Activated CD4-positive, CD25-positive, alpha-beta regulatory T cell (primary cell): ENCODE results near the gene C1orf21.

Source experiments
- DNase-seq, 4 experiments: peaks; one replicate each; lab custom pipeline; 2025; lab: John Stamatoyannopoulos, UW

C1orf21 gene

GRCh38 chr1:184449916-184450315, 63.1 kb downstream of the C1orf21 start:
- DNase-seq = no peak

GRCh38 chr1:184455786-184456185, 69.0 kb downstream of the C1orf21 start:
- no peak for DNase-seq

GRCh38 chr1:184456189-184456588, 69.4 kb downstream of the C1orf21 start:
- no peak for DNase-seq

GRCh38 chr1:184457500-184457899, 70.7 kb downstream of the C1orf21 start:
- DNase-seq = no peak

- DNase-seq = no peak
These were observed 74.5 kb downstream of the C1orf21 start for GRCh38 chr1:184461321-184461720.

GRCh38 chr1:184462155-184462554, 75.3 kb downstream of the C1orf21 start:
- no peak for DNase-seq

- no peak for DNase-seq
These were observed 76.2 kb downstream of the C1orf21 start for GRCh38 chr1:184462990-184463389.

- DNase-seq = no peak
These were observed 76.9 kb downstream of the C1orf21 start for GRCh38 chr1:184463680-184464079.

- no peak for DNase-seq
These were observed 77.9 kb downstream of the C1orf21 start for GRCh38 chr1:184464757-184465156.

GRCh38 chr1:184465489-184466146, 78.8 kb downstream of the C1orf21 start:
- DNase-seq = no peak

GRCh38 chr1:184467295-184467694, 80.5 kb downstream of the C1orf21 start:
- no peak for DNase-seq

- no peak for DNase-seq
These were observed 82.6 kb downstream of the C1orf21 start for GRCh38 chr1:184469396-184469795.

- DNase-seq = no peak
These were observed 84.9 kb downstream of the C1orf21 start for GRCh38 chr1:184471686-184472085.

GRCh38 chr1:184472136-184472535, 85.3 kb downstream of the C1orf21 start:
- no peak for DNase-seq

- DNase-seq = no peak
These were observed 86.5 kb downstream of the C1orf21 start for GRCh38 chr1:184473176-184473966.

GRCh38 chr1:184476187-184476586, 89.4 kb downstream of the C1orf21 start:
- DNase-seq = no peak

- no peak for DNase-seq
These were observed 92.8 kb downstream of the C1orf21 start for GRCh38 chr1:184479435-184480167.

- no peak for DNase-seq
These were observed 93.9 kb downstream of the C1orf21 start for GRCh38 chr1:184480736-184481135.

- DNase-seq = no peak
These were observed 95.3 kb downstream of the C1orf21 start for GRCh38 chr1:184482136-184482535.

GRCh38 chr1:184483101-184483683, 96.4 kb downstream of the C1orf21 start:
- no peak for DNase-seq

- DNase-seq = no peak
These were observed 99.2 kb downstream of the C1orf21 start for GRCh38 chr1:184485751-184486723.
